K562 (cell line): ENCODE measurements around the gene GPATCH4. TPM values are rescaled to one million over a fixed set of nuclear protein-coding genes. Genes with fewer than 3 reads are reported as not detected.

Source experiments
- AFF4 ChIP-seq: sonication (generic); formaldehyde crosslinking; IDR thresholded peaks from 2 replicates; pipeline ENCODE4 v1.8.0; 2023; ENCODE audit warnings: mild to moderate bottlenecking, missing genetic modification reagents
- CBX1 ChIP-seq: sonication (generic); IDR thresholded peaks from 2 replicates; pipeline ENCODE4 v1.6.1; 2016; ENCODE audit warnings: antibody characterized with exemption, low read depth, mild to moderate bottlenecking
- CCNT2 ChIP-seq: IDR thresholded peaks from 2 replicates; pipeline ENCODE4 v1.6.1; 2011; ENCODE audit warnings: borderline replicate concordance, low read depth, mild to moderate bottlenecking, moderate library complexity, mixed read lengths, low read length; ENCODE audit not compliant: insufficient read length; ENCODE audit errors: extremely low read depth
- CREB3L1 ChIP-seq: fragments of 450-650 bp; IDR thresholded peaks from 2 replicates; pipeline ENCODE4 v1.6.1; 2014; ENCODE audit warnings: low read depth, mild to moderate bottlenecking, moderate library complexity, borderline replicate concordance
- DEAF1 ChIP-seq: fragments of 450-650 bp; formaldehyde crosslinking; IDR thresholded peaks from 2 replicates; pipeline ENCODE4 v1.4.0; 2020; ENCODE audit warnings: mild to moderate bottlenecking, moderate library complexity
- HEY1 ChIP-seq: fragments of 250-450 bp; sonication (Bioruptor Pico); IDR thresholded peaks from 2 replicates; pipeline ENCODE4 v1.5.0; 2020; ENCODE audit warnings: mild to moderate bottlenecking, moderate library complexity, borderline replicate concordance
- NCOA2 ChIP-seq, 2 experiments: fragments of 450-650 bp; IDR thresholded peaks; 2 replicates each; pipeline ENCODE4 v1.6.1; 2018; ENCODE audit warnings: mild to moderate bottlenecking in 2 of 2, moderate library complexity in 1 of 2; ENCODE audit not compliant: partially characterized antibody in 2 of 2
- NCOA4 ChIP-seq: fragments of 450-650 bp; IDR thresholded peaks from 2 replicates; pipeline ENCODE4 v1.6.1; 2018; ENCODE audit warnings: mild to moderate bottlenecking; ENCODE audit not compliant: partially characterized antibody
- NFATC3 ChIP-seq: fragments of 450-650 bp; IDR thresholded peaks from 2 replicates; pipeline ENCODE4 v1.6.1; 2017; ENCODE audit warnings: mild to moderate bottlenecking
- POLR3A ChIP-seq: IDR thresholded peaks from 2 replicates; pipeline ENCODE4 v1.6.1; 2011; ENCODE audit warnings: borderline replicate concordance, mild to moderate bottlenecking, moderate library complexity; ENCODE audit not compliant: insufficient read length, insufficient read depth; ENCODE audit errors: extremely low read depth
- SMC3 ChIP-seq: conservative IDR thresholded peaks from 2 replicates; pipeline ENCODE4 v1.6.1; 2011; ENCODE audit warnings: low read depth, low read length, improper control_type of control experiment; ENCODE audit not compliant: insufficient read depth
- SPI1 ChIP-seq: IDR thresholded peaks from 2 replicates; pipeline ENCODE4 v1.6.1; 2011; ENCODE audit warnings: low read depth, low read length, control low read depth, borderline replicate concordance
- TCF15 ChIP-seq: fragments of 250-450 bp; sonication (Bioruptor Pico); IDR thresholded peaks from 2 replicates; pipeline ENCODE4 v1.8.0; 2022; ENCODE audit warnings: moderate library complexity, mild to moderate bottlenecking, inconsistent platforms
- THAP7 ChIP-seq: fragments of 250-450 bp; sonication (Bioruptor Pico); IDR thresholded peaks from 2 replicates; pipeline ENCODE4 v1.5.0; 2021
- YY1 ChIP-seq, 3 experiments: IDR thresholded peaks; 2 replicates each; pipeline ENCODE4 v1.6.1; 2011; ENCODE audit warnings: low read length in 2 of 3, mild to moderate bottlenecking in 2 of 3, moderate library complexity in 2 of 3, borderline replicate concordance in 1 of 3, control low read depth in 1 of 3, low read depth in 1 of 3; ENCODE audit not compliant: insufficient read depth in 3 of 3, insufficient replicate concordance in 2 of 3, control insufficient read depth in 1 of 3, insufficient read length in 1 of 3; ENCODE audit errors: extremely low read depth in 1 of 3
- ZNF347 ChIP-seq: fragments of 450-650 bp; formaldehyde crosslinking; IDR thresholded peaks from 2 replicates; pipeline ENCODE4 v1.4.0; 2020; ENCODE audit warnings: low read depth, mild to moderate bottlenecking, moderate library complexity
- ZNF717 ChIP-seq: fragments of 250-450 bp; sonication (Bioruptor Pico); IDR thresholded peaks from 2 replicates; pipeline ENCODE4 v1.5.0; 2021
- ZNF780A ChIP-seq: fragments of 250-450 bp; sonication (Bioruptor Pico); IDR thresholded peaks from 2 replicates; pipeline ENCODE4 v1.5.0; 2021; ENCODE audit warnings: mild to moderate bottlenecking
- polyA plus RNA-seq, 8 experiments: library from polyadenylated mRNA; depleted of rRNA in 4 of 8; stranded (reverse) in 5 of 8; unstranded in 3 of 8; fragments of >200 nt; fragmentation: Nextera tagmentation in 2 of 8; fragmentation: Illumina TruSeq in 1 of 8; extraction: Ambion mirVana in 2 of 8; extraction: Trizol in 1 of 8; gene quantifications; 2 replicates each; pipeline versions ENCODE4 v1.2.1 to v1.2.3, GENCODE V29; 2011 to 2014; ENCODE audit warnings: inconsistent platforms in 1 of 8, missing spikeins in 1 of 8
- total RNA-seq, 7 experiments: library from RNA; depleted of rRNA in 6 of 7; stranded (reverse); fragments of >200 nt in 6 of 7; fragmentation: Illumina TruSeq in 2 of 7; extraction: Trizol in 2 of 7; gene quantifications; 2 replicates each; pipeline versions ENCODE4 v1.2.1 to v1.2.3, GENCODE V29; 2011 to 2021; ENCODE audit warnings: low replicate concordance in 1 of 7

Gene GPATCH4
- total and polyA plus RNA-seq, 9 of the 15 experiments (the other 6 are each of a cell fraction or from before 2014, with no cell fraction given) = 43.7 to 105 (median 76.5) TPM

GRCh38 chr1:156583821-156584622, 17.3 kb downstream of the GPATCH4 start (continued):
- TF ChIP-seq YY1 (IDR thresholded peaks at IDR 0.05; ENCODE audit: borderline replicate concordance in 1 of 3, control insufficient read depth in 1 of 3, extremely low read depth in 1 of 3, insufficient read depth in 3 of 3, insufficient read length in 1 of 3, insufficient replicate concordance in 2 of 3, low read depth in 1 of 3, low read length in 2 of 3) (no peak), TCF15 (CRISPR knock-in tag) (no peak), NCOA2 (IDR thresholded peaks at IDR 0.05; ENCODE audit: partially characterized antibody in 2 of 2) (no peak), HEY1 (CRISPR knock-in tag) (no peak), CBX1 (no peak), ZNF780A (CRISPR knock-in tag) (no peak), NFATC3 (0 out of 2 replicates have a peak, but pooled peaks have one; percentile 51), DEAF1 (CRISPR knock-in tag) (peak; percentile 67; the same call in 1 of the 2 replicates), SMC3 (peak; percentile 78), POLR3A (no peak), ZNF347 (CRISPR knock-in tag) (no peak), CCNT2 (no peak), SPI1 (peak; percentile 49; the same call in 1 of the 2 replicates), THAP7 (no peak), NCOA4 (no peak), AFF4 (CRISPR knock-in tag) (no peak), CREB3L1 (no peak), ZNF717 (CRISPR knock-in tag) (no peak)
